GM21529 (cell line): ENCODE results near the gene METTL8.
"Not testable (repeated sequence)": the region's sequence is repeated elsewhere in the genome, so short reads cannot be mapped to it uniquely, and the experiment has no call there.

ENCODE experiments used
- ATAC-seq: cut with Tn5 transposase; IDR thresholded peaks from one replicate; pipeline ENCODE4 v1.9.1; 2021; ENCODE audit not compliant: unreplicated experiment

Gene METTL8

DNA sequence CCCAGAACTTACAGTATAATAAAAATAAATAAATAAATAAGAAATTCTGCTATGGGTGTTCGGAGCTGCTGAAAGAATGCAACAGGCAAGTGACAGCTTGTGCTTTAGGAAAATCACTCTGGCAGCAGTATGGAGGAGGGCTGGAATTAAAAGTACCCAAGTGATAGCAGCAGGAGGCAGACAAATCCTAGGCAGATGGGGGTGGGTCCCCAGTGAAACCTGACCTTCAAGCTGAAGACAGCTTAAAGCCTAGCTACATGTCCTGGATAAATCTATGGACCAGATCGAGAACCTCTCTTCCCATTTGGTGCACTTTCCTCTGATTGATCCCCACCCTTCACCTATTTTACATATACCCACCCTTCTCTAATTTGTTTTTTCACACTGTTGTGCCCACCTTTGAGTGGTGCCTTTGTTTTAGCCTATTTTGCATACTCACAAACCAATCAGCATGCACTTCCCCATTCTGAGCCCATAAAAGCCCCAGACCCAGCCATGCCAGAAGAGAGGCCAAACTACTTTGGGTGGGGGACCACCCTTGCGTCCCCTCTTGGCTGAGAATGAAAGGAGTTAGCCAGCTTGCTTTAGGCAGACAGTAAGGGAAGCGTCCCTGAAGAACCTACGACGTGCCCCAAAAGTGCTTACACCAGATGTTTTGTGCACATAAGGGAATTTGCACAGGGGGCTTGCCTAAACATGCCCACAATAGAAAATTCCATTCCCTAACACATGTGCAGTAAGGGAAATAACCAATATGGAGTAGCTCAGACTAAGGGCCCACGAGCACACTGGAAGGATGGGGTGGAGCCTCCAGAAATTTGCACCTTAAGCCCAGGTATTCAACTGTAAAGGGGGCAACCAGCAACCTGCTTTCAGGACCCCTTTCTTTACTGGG is 3.0 kb downstream of the METTL8 start:
- no peak for ATAC-seq

DNA sequence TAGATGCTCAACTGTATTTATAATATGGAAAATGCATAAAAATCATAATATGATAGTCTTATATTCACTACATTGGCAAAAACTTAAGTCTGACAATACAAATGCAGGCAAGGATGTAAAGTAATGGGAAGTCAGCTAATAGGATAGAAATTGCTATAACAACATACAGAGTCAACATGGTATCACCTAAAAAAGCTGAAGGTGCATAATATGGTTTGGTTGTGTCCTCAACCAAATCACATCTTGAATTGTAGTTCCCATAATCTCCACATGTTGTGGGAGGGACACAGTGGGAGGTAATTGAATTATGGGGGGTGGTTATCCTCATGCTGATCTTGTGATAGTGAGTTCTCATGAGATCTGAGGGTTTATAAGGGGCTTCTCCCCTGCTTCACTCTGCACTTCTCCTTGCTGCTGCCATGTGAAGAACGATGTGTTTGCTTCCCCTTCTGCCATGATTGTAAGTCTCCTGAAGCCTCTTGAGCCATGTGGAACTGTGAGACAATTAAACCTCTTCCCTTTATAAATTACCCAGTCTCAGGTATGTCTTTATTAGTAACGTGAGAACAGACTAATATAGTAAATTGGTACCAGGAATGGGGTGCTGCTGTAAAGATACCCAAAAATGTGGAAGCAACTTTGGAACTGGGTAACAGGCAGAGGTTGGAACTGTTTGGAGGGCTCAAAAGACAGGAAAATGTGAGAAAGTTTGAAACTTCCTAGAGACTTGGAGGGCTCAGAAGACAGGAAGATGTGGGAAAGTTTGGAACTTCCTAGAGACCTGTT is 10.9 kb downstream of the METTL8 start:
- not testable (repeated sequence) for ATAC-seq

DNA sequence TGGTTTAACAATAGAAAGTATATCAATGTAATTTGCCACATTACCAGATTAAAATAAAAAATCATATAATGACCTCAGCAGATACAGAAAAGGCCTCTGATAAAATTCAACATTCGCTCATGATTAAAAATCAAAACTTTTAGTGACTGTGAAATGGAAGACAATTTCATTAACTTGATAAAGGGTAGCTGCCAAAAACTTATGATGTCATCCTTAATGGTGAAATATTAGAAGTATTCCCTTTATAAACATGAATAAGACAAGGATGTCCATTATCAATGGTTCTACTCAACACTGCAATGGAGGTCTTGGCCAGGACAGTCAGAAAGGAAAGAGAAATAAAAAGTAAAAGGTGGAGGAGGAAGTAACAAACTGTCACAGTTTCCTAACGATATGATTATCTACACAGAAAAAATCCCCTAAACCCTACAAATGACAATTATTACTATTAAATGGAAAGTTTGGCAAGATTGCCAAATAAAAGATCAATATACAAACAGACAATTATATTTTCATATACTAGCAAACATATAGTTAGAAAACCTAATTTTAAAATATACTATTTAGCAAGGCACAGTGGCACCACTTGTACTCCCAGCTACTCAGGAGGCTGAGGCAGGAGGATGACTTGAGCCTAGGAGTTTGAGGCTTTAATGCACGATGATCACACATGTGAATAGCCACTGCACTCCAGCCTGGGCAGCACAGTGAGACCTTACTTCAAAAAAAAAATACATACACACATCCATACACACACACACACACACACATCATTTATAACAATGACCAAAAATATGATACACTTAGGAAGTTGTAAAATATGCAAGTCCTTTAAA is 12.8 kb downstream of the METTL8 start:
- ATAC-seq: no peak

DNA sequence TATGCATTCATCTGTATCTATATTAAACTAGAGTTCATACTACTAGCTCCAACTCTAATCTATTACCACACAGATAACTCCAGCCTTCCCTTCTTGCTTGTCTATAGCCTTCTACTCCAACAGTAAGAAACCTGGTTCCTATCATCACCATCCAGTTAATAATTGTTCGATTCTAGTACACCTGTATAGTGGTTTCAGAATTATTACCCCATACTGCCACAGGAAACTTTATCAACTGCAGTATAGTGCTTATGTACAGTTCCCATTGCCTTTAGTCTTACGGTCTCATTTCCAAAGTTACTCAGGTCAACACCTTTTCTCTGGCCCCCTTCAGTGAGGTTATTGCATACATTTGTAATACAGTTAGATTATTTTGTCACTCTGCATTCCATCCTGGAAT is 14.5 kb downstream of the METTL8 start:
- no peak for ATAC-seq

DNA sequence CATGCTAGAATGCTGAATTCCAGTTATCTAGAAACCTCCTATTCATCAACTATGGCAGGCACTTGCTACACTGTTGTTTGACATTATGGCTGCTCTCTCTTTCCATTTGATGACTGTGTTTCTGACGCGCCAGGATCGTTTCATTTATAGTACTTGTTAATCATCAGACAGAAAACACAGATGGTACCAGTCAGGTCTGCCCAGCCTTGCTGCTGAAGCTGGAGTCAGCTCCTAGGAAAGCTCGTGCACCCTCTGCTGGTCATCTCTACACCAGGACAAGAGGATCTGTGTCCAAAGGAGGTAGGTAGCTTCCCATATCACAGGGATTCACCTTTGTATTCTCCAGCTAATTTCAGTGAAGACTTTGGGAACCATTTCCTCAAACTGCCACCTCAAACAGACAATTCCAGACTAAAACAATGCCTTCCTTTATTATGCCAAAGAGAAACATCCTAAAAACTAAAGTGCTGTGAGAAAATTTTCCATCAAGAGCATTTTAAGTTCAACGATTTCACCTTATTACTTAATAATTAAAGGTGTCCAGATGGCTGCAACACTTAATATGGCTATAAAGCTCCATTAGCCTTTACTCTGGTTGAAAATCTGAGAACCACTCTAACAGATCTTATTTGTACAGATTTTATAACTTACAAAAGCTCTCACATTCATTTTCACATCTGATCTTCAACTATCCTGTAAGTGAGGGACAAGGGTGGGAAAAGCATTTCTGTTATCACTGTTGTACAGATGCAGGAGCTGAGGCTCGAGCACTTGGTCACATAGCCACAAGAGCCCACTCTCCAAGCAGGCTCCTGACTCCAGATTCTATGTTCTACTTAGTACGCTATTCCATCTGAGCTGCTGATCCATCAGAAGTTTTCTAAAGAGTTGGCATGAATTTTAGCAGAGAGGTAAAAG is 17.5 kb downstream of the METTL8 start:
- peak; percentile 95 for ATAC-seq

DNA sequence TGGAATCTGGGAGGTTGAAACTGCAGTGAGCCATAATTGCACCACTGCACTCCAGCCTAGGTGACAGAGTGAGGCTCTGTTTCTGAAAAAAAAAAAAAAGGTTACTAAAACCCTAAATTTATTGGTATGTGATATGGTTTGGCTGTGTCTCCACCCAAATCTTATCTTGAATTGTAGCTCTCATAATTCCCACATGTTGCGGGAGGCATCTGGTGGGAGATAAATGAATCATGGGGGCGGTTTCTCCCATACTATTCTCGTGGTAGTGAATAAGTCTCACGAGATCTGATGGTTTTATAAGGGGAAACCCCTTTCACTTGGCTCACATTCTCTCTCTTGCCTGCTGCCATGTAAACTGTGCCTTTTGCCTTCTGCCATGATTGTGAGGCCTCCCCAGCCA is 19.1 kb downstream of the METTL8 start:
- not testable (repeated sequence) for ATAC-seq

DNA sequence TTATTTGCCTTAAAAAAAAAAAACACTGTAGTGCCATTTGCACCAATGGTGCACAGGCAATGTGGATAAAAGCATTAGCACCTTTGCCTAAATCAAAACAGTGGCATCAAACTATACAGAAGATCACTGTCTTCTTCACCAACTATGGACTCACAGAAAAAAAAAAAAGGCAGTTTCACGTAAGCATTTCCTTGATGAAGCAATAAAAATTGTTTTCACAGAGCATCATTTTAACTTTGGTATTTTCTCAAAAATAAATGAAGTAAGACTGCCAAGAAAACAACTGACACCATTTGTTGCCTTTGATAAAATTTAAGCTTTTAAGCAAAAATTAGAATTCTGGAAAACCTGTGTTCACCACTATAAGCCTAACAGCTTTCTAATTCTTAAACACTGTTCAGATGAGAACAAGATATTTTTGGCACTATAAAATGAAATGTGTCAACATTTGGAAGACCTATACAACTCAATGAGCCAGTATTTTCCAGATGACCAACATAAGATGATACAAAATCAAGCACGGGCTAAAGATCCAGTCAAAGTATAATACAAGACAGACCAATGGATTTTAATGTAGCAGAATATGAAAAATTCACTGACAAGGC is 21.1 kb downstream of the METTL8 start:
- no peak for ATAC-seq

DNA sequence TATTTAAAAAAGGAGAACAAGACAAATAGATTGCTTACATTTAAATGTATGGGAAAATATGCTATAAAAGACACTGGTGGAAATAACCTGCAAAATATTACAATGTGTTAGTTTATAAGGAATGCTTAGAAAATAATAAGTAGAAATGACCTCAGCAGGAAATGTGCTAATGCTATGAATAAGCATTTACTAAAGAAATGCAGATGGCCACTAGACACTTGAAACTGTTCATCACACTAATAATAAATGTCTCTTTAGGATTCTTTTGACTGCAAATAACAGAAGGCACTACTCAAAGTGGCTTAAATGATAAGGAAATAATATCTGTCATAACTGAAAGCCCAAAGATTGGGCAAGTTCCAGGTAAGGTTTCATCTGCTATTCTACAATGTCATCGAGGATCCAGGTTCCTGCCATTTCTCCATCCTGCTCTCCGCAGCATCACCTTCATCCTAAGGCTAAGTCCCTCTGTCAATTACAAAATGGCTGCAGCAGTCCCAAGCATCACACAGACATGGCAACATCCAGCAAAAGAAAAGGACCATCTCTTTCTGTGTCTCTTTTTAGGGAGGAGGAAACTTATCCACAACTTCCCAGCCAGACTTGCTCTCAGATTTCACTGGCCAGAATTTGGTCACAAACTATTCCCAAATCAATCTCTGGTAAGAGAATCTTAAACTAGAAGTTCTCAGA is 21.9 kb downstream of the METTL8 start:
- no peak for ATAC-seq

DNA sequence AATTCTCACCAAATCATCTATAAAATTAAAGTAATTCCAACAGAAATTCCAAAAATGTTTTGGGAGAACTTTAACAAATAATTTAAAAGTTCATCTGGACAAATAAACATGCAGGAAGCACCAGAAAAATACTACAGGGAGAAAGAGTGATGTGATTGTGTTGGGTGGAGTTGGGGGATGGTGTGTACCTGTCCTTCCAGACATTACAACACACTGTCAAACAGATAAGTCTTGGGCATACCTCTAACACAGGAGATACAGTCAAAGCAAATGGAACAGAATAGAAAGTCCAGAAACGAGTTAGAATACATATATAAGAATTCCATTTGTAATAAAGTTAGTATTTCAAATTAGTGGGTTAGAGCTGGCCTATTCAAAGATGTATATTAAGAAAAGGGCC is 22.6 kb downstream of the METTL8 start:
- ATAC-seq: no peak

DNA sequence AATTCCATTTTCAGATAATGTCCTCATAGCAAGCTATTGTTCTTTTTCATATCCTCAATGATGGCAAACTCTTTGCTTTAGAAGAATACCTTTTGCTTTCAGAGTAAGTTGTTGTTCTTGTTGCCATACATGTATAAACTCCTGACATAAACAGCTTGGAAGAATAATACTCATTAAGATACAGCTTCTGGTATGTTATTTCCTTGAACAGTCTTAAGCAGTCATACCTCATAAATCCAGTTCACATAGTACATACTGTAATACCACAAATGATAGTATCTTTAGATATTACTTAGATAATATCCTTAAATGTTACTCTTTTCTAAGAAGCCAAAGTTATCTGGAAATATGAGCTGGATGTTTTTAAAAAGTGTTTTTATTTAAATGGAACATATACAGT is 23.2 kb downstream of the METTL8 start:
- ATAC-seq: no peak

DNA sequence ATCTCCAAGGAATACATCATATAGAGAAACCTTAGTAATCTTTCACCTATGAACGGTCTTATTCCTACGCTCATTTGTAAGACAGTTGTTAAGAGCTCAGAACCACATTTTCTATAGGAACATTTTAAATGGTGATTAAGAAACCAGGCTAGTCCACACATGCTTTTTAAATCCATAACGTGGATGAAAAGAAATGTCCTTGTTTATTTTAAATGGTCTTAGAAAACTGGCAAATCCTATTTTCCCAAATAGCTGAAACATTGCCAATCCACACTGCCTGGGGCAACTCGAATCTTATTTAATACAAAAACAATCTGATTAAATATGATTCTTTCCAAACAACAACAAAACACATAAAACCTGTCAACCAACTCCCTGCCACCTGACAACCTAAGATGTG is 23.7 kb downstream of the METTL8 start:
- ATAC-seq: no peak

DNA sequence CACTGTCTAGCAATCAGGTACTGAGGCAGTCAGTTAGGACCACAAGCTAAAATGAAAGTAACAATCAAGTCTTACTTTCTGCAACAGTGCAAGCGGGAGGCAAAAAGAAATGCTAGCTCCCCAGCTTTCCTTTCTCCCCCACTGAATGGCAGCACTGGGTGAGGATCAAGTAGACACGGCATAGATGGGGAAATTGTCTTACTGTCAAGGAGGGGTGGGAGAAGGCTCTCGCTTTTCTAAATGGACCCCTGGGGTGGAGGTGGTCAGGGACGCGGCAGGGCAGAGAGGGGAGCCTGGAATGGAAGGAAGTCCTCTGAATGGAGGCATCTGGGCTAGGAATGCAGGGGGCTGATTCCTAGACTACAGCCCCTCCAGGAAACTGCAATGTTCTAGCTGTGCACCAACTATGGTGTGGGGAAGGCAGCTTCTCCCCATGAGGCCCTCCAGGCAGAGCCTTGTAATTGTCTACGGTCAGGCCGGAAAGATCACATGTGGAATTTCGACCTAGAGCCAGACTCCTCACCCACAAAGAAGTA is 24.3 kb downstream of the METTL8 start:
- no peak for ATAC-seq

DNA sequence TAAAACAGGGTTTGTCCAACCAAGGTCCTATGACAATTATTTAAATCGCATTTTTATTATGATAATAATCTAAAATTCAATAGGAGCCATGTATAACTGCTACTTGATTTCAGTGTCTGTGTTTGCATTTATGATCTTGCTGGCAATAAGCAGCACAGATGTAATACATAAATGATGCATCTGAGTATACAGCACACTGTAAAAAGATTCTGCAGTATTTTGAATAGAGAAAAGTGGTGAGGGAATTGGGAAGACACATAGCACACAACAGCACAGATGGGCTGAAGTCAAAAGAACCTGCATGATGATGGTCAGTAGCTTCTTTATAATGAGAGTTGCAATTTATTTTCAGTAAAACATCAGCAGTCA is 26.1 kb downstream of the METTL8 start:
- no peak for ATAC-seq

DNA sequence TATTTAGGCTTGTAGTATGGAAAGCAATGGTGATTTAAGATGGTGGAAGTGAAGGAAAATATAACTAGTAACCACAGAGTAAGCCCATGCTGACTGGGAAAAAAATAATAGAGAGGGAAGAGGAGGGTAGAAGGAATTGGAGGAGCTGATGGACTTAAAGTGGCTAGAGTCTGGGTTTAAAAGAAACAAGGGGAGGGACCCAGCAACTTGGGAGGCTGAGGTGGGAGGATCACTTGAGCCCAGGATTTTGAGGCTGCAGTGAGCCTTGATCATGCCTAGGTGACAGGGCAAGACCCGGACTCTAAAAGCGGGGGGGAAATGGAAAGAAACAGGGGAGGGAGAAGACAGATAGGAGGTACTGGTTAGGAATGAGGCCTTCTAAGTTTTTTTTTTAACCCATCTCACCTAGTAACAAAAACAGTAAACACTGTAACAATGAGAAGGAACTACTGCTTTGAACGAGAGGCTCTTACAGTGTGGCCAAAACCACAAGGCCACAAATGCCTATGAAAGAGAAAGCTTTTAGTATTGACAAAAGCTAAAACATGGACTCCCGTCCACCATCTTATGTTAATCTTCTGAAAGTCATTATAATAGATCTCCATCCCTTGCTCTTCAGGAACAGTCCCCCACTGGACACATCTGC is 26.6 kb downstream of the METTL8 start:
- peak; percentile 50 for ATAC-seq

DNA sequence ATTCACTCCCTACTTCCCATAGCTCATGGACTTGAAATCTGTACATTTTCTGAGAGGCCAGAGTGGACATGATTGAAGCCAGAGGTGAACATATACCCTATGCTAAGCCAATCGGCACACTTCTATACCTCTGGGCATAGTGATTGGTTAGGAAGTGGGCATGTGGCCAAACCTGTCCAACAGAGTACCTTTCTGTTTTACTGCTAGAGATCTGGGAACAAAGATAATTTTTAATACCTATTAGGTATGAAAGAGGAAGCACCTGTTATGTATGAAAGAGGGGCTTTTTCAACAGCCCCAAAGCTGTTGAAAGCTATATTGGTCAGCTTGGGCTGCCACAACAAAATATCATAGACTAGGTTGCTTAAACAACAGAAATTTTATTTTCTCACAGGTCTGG is 27.7 kb downstream of the METTL8 start:
- ATAC-seq: peak; percentile 71

DNA sequence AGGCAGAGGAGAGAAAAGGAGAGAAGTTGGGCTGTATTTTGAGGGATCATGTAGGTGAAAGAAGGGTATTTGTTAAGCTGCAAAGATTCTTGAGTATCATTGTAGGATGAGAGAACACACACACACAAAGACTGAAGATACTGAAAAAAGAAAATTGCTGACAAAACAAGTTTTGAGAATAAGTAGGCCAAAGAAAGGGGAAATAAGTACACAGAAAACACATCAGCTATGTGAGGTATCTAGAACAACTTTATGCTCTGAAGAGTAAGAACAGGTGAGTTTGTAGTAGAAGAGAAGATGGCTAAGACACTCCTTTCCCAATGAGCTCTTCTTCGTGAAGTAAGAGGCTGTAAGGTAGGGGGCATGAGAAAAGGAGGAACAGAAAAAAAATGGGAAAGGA is 28.2 kb downstream of the METTL8 start:
- ATAC-seq: no peak

DNA sequence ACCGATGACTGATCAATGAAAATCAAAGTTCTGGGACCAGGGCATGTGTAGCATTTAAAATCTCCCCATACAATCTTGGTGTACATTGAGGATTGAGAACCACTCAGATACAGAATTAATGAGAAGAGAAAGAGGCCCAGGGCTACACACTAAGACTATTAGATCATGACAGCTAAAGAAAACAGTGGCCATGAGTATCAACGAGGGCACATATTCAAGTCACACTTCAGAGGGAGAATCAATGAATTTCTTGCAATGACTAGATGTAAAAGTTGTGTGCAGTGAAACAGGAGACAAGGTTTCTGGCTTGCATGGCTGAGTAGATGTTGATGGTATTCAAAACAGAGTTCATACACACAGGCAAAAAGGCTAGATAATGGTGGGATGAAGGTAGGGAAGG is 29.1 kb downstream of the METTL8 start:
- no peak for ATAC-seq

DNA sequence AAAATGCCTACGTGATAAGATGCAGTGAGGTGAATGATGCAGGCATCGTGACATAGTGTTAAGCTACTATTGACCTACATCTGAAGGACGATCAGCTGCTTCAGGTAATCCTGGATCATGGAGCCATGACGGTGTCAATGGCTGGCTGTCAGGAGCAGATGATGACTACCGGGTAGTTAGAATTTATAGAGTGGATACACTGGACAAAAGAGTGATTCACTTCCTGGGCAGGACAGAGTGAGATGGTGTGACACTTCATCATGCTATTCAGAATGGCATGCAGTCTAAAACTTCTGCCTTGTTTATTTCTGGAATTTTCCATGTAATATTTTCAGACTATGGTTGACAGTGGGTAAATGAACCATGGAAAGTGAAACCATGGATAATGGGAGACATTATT is 29.5 kb downstream of the METTL8 start:
- ATAC-seq: no peak
